Measurements from ENCODE around the gene DRG2. TPM values are rescaled to one million over a fixed set of nuclear protein-coding genes. Genes with fewer than 3 reads are reported as not detected.
A peak's percentile ranks its signal among the peaks of the same experiment; 100 is the strongest.

Gene DRG2
- total and polyA plus RNA-seq, 2 of the 13 experiments (the other 11 are each of a cell fraction or from before 2014, with no cell fraction given), result 20.1 to 26.6 TPM

GRCh38 chr17:18139949-18140348, 52.2 kb downstream of the DRG2 start (continued):
- TF ChIP-seq CTCF (CRISPR knock-in tag; IDR thresholded peaks at IDR 0.05) (peak; percentile 69), ZNF432 (CRISPR knock-in tag; IDR thresholded peaks at IDR 0.05; ENCODE audit: borderline replicate concordance) (no peak), SRF (IDR thresholded peaks at IDR 0.05; ENCODE audit: low read depth, low read length) (no peak), ZFP91 (CRISPR knock-in tag; IDR thresholded peaks at IDR 0.05; ENCODE audit: borderline replicate concordance) (peak; percentile 44; the same call in 1 of the 2 replicates), NKX3-1 (CRISPR knock-in tag; IDR thresholded peaks at IDR 0.05) (no peak), ZNF773 (CRISPR knock-in tag; IDR thresholded peaks at IDR 0.05; ENCODE audit: borderline replicate concordance) (no peak), SRSF4 (IDR thresholded peaks at IDR 0.05; ENCODE audit: low read depth, low read length, poor library complexity, severe bottlenecking) (no peak), RFX3 (CRISPR knock-in tag; IDR thresholded peaks at IDR 0.05) (no peak), ZNF501 (CRISPR knock-in tag; IDR thresholded peaks at IDR 0.05) (no peak), NFKB2 (CRISPR knock-in tag; IDR thresholded peaks at IDR 0.05; ENCODE audit: borderline replicate concordance) (0 out of 2 replicates have a peak, but pooled peaks have one; percentile 9), PCBP1 (IDR thresholded peaks at IDR 0.05; ENCODE audit: borderline replicate concordance, low read depth, low read length) (no peak), BCLAF1 (IDR thresholded peaks at IDR 0.05) (no peak), PRDM15 (CRISPR knock-in tag; IDR thresholded peaks at IDR 0.05) (no peak), SAP130 (CRISPR knock-in tag; IDR thresholded peaks at IDR 0.05; ENCODE audit: low read depth) (peak; percentile 47), ZNF574 (CRISPR knock-in tag; IDR thresholded peaks at IDR 0.05) (0 out of 2 replicates have a peak, but pooled peaks have one; percentile 24)

All from HepG2 (cell line).